ENCODE measurements around the gene REX1BD. TPM values are rescaled to one million over a fixed set of nuclear protein-coding genes. Genes with fewer than 3 reads are reported as not detected.

REX1BD gene
- total and polyA plus RNA-seq, 2 of the 13 experiments (the other 11 are each of a cell fraction or from before 2014, with no cell fraction given): 7.5 to 25.4 TPM

DNA sequence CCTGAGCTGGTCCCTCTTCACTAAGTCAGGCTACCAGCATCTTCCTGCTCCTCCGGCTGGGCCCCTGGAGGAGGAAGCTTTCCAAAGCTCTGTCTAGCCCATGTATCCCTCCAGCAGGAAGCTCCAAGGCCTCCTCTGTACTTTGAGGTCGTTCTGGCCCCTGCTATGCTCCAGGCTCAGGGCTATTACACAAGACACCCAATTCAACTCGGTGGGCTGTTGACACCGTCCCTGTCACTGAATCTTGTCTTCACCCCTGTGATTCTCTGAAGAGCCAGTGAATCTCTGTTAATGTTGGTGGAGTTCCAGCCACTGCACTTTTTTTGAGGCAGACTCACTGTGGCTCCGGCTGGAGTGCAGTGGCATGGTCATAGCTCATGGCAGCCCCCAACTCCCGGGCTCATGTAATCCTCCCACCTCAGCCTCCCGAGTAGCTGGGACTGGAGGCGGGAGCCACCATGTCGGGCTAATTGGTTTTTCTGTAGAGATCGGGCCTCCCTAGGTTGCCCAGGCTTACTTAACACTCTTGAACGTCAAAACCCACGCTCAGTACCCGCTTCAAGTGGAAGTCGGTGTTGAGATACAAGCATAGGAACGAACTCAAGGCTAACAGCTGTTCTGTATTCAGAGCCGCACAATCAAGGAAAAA, 512 bp upstream of the REX1BD start (continued):
- TF ChIP-seq SOX13 (IDR thresholded peaks at IDR 0.05) (no peak), SOX13 (CRISPR knock-in tag; conservative IDR thresholded peaks at IDR 0.05 in 1 of 2, IDR thresholded peaks at IDR 0.05 in 1 of 2) (0 out of 4 replicates have a peak, but pooled peaks of 1 of the 2 experiments have one; percentile 2), CEBPG (CRISPR knock-in tag; IDR thresholded peaks at IDR 0.05) (peak; percentile 73), SALL1 (CRISPR knock-in tag; IDR thresholded peaks at IDR 0.05) (0 out of 2 replicates have a peak, but pooled peaks have one; percentile 8)

DNA sequence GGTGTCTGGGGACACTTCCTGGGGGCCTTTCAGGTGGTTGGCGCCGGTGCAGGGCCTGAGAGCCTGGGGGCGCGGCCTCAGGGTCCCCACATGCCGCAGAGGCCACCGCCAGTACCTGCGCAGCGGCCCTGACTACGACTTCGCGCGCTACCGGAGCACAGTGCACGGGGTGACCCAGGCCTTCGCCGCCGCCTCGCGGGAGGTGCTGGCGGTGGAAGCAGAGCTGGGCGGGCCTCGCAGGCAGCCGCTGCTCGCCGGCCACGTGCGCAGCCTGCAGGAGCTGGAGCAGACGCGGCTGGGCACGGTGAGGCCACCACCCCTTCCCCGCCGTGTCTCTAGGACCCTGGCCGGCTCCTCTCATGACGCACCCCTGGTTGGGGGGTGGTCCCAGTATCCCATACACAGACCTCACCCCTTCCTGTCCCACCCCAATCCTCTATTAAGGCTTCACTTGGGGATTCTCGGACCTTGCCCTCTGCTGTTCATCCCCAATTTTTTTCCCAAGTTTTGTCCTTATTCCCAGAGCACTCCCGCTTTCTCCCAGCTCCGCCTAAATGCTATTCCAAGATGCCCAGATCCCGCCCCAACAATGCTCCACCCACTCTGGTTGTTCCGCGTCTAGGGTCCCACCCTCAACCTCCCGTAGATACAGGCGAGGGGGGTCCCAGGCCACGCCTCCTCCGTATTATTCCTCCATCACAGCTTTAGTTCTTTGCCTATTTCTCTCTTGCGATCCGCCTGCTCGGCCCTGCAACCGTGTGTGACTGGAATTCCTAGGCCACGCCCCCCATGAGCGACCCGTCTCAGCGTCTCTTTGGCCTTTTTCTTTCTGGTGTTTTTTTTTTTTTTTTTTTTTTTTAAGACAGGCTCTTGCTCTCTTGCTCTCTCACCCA, 1.0 kb downstream of the REX1BD start:
- Histone ChIP-seq H3K9me3 (ENCODE audit: low read length) (no peaks in the 10 kb centered on the region), H2AFZ (ENCODE audit: low read length) (no peak overlapping the region), H3K4me3 (replicated peaks in 1 of 3; ENCODE audit: insufficient read depth in 1 of 3, low read depth in 2 of 3, low read length in 3 of 3) (peak overlapping the region; percentile 59 to 85 (median 68)), H3K9ac (ENCODE audit: insufficient read depth, low read depth, low read length) (peak overlapping the region; percentile 75), H3K4me1 (ENCODE audit: insufficient read depth, low read length) (peaks cover 33% of the 10 kb centered on the region), H3K79me2 (ENCODE audit: insufficient read depth, low read length) (no peaks in the 10 kb centered on the region), H4K20me1 (ENCODE audit: insufficient read depth, low read length) (no peaks in the 10 kb centered on the region), H3K36me3 (replicated peaks in 1 of 2; ENCODE audit: control insufficient read depth in 1 of 2, insufficient read depth in 2 of 2, low read length in 2 of 2) (peaks cover 0 to 9% of the 10 kb centered on the region in 2 experiments; a peak in 1 of 5 replicates), H3K27me3 (ENCODE audit: control insufficient read depth in 1 of 2, insufficient read depth in 2 of 2, low read length in 2 of 2) (no peaks in the 10 kb centered on the region), H3K4me2 (ENCODE audit: low read depth, low read length) (peak overlapping the region; percentile 96), H3K27ac (ENCODE audit: extremely low read length, insufficient read depth, low read length) (peak overlapping the region; percentile 92)
- DNase-seq (ENCODE audit: low spot score) (peak; percentile 65), FAIRE-seq (peak; percentile 4), ATAC-seq (peak; percentile 78)
- 45% methylated on average over 19 of the region's 52 CpGs for WGBS (ENCODE audit: low lambda C conversion rate)
- intact Hi-C loops (cut with micrococcal nuclease; ENCODE audit: unreplicated experiment) (loop anchor here (2.0 kb wide), 1 partner anchor 121 kb away; no protein-coding TSS in a partner anchor), in situ Hi-C loops (cut with HindIII; ENCODE audit: extremely low pct_ligation_motif_present, low pct_unique_long_range_greater_than_20kb) (loop anchor here (5.0 kb wide), 1 partner anchor 88 kb away; no protein-coding TSS in a partner anchor)
- ChIA-PET POLR2A (interaction anchor here (0.7 to 3.2 kb wide), 23 partner anchors 11 to 366 kb away, joined by 3 to 74 read pairs (median 4); partner anchors contain the start of genes CRLF1, ELL, KXD1 and TMEM59L), CTCF (ENCODE audit: low intra/inter-chr PET ratio, low total read pairs) (no interaction called here)
- BruUV-seq (replicated peaks): TSS peak; percentile 6
- no peak for TF ChIP-seq TRIM24 (CRISPR knock-in tag; IDR thresholded peaks at IDR 0.05)
- peak; percentile 99 for TF ChIP-seq ZNF678 (CRISPR knock-in tag; IDR thresholded peaks at IDR 0.05)
- TF ChIP-seq ZNF776 (CRISPR knock-in tag; IDR thresholded peaks at IDR 0.05): peak; percentile 77
- TF ChIP-seq ZNF256 (CRISPR knock-in tag; conservative IDR thresholded peaks at IDR 0.05): 0 out of 2 replicates have a peak, but pooled peaks have one; percentile 80
- peak; percentile 90; the same call in 1 of the 2 replicates for TF ChIP-seq ZNF891 (CRISPR knock-in tag; IDR thresholded peaks at IDR 0.05)
- TF ChIP-seq, protein P1, sequence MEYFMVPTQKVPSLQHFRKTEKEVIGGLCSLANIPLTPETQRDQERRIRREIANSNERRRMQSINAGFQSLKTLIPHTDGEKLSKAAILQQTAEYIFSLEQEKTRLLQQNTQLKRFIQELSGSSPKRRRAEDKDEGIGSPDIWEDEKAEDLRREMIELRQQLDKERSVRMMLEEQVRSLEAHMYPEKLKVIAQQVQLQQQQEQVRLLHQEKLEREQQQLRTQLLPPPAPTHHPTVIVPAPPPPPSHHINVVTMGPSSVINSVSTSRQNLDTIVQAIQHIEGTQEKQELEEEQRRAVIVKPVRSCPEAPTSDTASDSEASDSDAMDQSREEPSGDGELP (IDR thresholded peaks at IDR 0.05; ENCODE audit: borderline replicate concordance, low read depth): peak; percentile 10; the same call in 1 of the 2 replicates
- peak; percentile 88; the same call in 1 of the 2 replicates for TF ChIP-seq ZNF180 (CRISPR knock-in tag; IDR thresholded peaks at IDR 0.05; ENCODE audit: borderline replicate concordance, low read depth)
- TF ChIP-seq, protein P2, sequence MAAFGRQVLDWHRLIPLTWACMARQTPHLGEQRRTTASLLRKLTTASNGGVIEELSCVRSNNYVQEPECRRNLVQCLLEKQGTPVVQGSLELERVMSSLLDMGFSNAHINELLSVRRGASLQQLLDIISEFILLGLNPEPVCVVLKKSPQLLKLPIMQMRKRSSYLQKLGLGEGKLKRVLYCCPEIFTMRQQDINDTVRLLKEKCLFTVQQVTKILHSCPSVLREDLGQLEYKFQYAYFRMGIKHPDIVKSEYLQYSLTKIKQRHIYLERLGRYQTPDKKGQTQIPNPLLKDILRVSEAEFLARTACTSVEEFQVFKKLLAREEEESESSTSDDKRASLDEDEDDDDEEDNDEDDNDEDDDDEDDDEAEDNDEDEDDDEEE (CRISPR knock-in tag; IDR thresholded peaks at IDR 0.05): peak; percentile 98
- TF ChIP-seq, protein P3, sequence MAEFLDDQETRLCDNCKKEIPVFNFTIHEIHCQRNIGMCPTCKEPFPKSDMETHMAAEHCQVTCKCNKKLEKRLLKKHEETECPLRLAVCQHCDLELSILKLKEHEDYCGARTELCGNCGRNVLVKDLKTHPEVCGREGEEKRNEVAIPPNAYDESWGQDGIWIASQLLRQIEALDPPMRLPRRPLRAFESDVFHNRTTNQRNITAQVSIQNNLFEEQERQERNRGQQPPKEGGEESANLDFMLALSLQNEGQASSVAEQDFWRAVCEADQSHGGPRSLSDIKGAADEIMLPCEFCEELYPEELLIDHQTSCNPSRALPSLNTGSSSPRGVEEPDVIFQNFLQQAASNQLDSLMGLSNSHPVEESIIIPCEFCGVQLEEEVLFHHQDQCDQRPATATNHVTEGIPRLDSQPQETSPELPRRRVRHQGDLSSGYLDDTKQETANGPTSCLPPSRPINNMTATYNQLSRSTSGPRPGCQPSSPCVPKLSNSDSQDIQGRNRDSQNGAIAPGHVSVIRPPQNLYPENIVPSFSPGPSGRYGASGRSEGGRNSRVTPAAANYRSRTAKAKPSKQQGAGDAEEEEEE (CRISPR knock-in tag; IDR thresholded peaks at IDR 0.05; ENCODE audit: borderline replicate concordance): no peak
- no peak for TF ChIP-seq FIP1L1 (IDR thresholded peaks at IDR 0.05; ENCODE audit: borderline replicate concordance, insufficient read depth, low read depth, low read length)
- TF ChIP-seq, protein P4, sequence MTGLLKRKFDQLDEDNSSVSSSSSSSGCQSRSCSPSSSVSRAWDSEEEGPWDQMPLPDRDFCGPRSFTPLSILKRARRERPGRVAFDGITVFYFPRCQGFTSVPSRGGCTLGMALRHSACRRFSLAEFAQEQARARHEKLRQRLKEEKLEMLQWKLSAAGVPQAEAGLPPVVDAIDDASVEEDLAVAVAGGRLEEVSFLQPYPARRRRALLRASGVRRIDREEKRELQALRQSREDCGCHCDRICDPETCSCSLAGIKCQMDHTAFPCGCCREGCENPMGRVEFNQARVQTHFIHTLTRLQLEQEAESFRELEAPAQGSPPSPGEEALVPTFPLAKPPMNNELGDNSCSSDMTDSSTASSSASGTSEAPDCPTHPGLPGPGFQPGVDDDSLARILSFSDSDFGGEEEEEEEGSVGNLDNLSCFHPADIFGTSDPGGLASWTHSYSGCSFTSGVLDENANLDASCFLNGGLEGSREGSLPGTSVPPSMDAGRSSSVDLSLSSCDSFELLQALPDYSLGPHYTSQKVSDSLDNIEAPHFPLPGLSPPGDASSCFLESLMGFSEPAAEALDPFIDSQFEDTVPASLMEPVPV (CRISPR knock-in tag; IDR thresholded peaks at IDR 0.05): peak; percentile 89
